GM23338 (cell line): ENCODE data around the gene NDUFAF8. TPM values are rescaled to one million over a fixed set of nuclear protein-coding genes. Genes with fewer than 3 reads are reported as not detected.

Experiments used
- ATAC-seq: fragments of 200-7000 bp; cut with Tn5 transposase; 3 replicates; pipeline ENCODE4 v1.9.1; 2020
- DNase-seq: peaks from one replicate; pipeline ENCODE4 v3.0.0-alpha.2; 2015; ENCODE audit warnings: low spot score
- H2AFZ ChIP-seq: fragments of 200-600 bp; sonication (generic); 2 replicates; pipeline ENCODE4 v1.8.0; 2016; ENCODE audit warnings: antibody characterized with exemption, mild to moderate bottlenecking, moderate library complexity
- H3F3A ChIP-seq: fragments of 200-600 bp; sonication (generic); replicated peaks from 2 replicates; pipeline ENCODE4 v1.8.0; 2017; ENCODE audit warnings: antibody characterized with exemption, mixed run types, low read depth
- H3K27ac ChIP-seq: fragments of 200-600 bp; sonication (generic); 2 replicates; pipeline ENCODE4 v1.6.1; 2016; ENCODE audit warnings: low read depth
- H3K27me3 ChIP-seq: fragments of 200-600 bp; sonication (generic); 2 replicates; pipeline ENCODE4 v1.8.0; 2016; ENCODE audit warnings: mild to moderate bottlenecking, mixed run types, moderate library complexity; ENCODE audit not compliant: insufficient read depth
- H3K36me3 ChIP-seq: fragments of 200-600 bp; sonication (generic); 2 replicates; pipeline ENCODE4 v1.8.0; 2016; ENCODE audit warnings: mild to moderate bottlenecking; ENCODE audit not compliant: insufficient read depth
- H3K4me1 ChIP-seq: fragments of 200-600 bp; sonication (generic); 2 replicates; pipeline ENCODE4 v1.8.0; 2016; ENCODE audit warnings: mild to moderate bottlenecking, moderate library complexity; ENCODE audit not compliant: insufficient read depth
- H3K4me2 ChIP-seq: fragments of 200-600 bp; sonication (generic); 2 replicates; pipeline ENCODE4 v1.7.1; 2017; ENCODE audit warnings: mixed run types
- H3K4me3 ChIP-seq: fragments of 200-600 bp; sonication (generic); 2 replicates; pipeline ENCODE4 v1.6.1; 2016; ENCODE audit warnings: mixed run types
- H3K79me2 ChIP-seq: fragments of 200-600 bp; sonication (generic); replicated peaks from 2 replicates; pipeline ENCODE4 v1.8.0; 2017; ENCODE audit warnings: mild to moderate bottlenecking; ENCODE audit not compliant: insufficient read depth
- H3K9me2 ChIP-seq: fragments of 200-600 bp; sonication (generic); 2 replicates; pipeline ENCODE4 v1.8.0; 2017; ENCODE audit not compliant: insufficient read depth
- H4K20me1 ChIP-seq: fragments of 200-600 bp; sonication (generic); replicated peaks from 2 replicates; pipeline ENCODE4 v1.8.0; 2017; ENCODE audit warnings: mild to moderate bottlenecking; ENCODE audit not compliant: insufficient read depth
- H3K27ac Mint-ChIP-seq: 2 replicates; pipeline ENCODE4 v1.8.0; 2020; ENCODE audit warnings: inconsistent platforms, mild to moderate bottlenecking, moderate library complexity, mixed read lengths
- H3K27me3 Mint-ChIP-seq: 3 replicates; pipeline ENCODE4 v1.8.0; 2022; ENCODE audit warnings: low read depth, mild to moderate bottlenecking, moderate library complexity, mixed read lengths, inconsistent platforms; ENCODE audit not compliant: insufficient read depth, poor library complexity
- H3K36me3 Mint-ChIP-seq: 3 replicates; pipeline ENCODE4 v1.8.0; 2021; ENCODE audit warnings: low read depth, mild to moderate bottlenecking, inconsistent platforms, moderate library complexity, mixed read lengths
- H3K4me1 Mint-ChIP-seq: 3 replicates; pipeline ENCODE4 v1.8.0; 2020; ENCODE audit warnings: mild to moderate bottlenecking, inconsistent platforms, mixed read lengths
- H3K4me3 Mint-ChIP-seq: 3 replicates; pipeline ENCODE4 v1.8.0; 2021; ENCODE audit warnings: moderate library complexity, mild to moderate bottlenecking, inconsistent platforms, mixed read lengths
- H3K9me3 Mint-ChIP-seq: 3 replicates; pipeline ENCODE4 v1.8.0; 2020; ENCODE audit warnings: moderate library complexity, mild to moderate bottlenecking, inconsistent platforms, mixed read lengths
- CREB1 ChIP-seq: fragments of 250-450 bp; sonication (Bioruptor Pico); IDR thresholded peaks from 2 replicates; pipeline ENCODE4 v1.5.0; 2020; ENCODE audit warnings: low read depth, mild to moderate bottlenecking, moderate library complexity
- CTCF ChIP-seq, 2 experiments: fragments of 200-600 bp in 1 of 2; sonication (generic) in 1 of 2; conservative IDR thresholded peaks; 2 replicates each; pipeline versions ENCODE4 v1.5.1 to v1.6.1; 2016 to 2017; ENCODE audit warnings: antibody characterized with exemption in 2 of 2, low read depth in 2 of 2, mild to moderate bottlenecking in 2 of 2, moderate library complexity in 1 of 2
- EZH2 ChIP-seq: fragments of 200-600 bp; sonication (generic); IDR thresholded peaks from one replicate; pipeline ENCODE4 v1.8.0; 2017; ENCODE audit warnings: antibody characterized with exemption, mild to moderate bottlenecking, low read depth; ENCODE audit not compliant: unreplicated experiment
- EZH2phosphoT487 ChIP-seq: fragments of 200-600 bp; sonication (generic); IDR thresholded peaks from one replicate; pipeline ENCODE4 v1.8.1; 2018; ENCODE audit warnings: antibody characterized with exemption; ENCODE audit not compliant: unreplicated experiment
- JUNB ChIP-seq: IDR thresholded peaks from one replicate; pipeline ENCODE4 v1.6.1; 2016; ENCODE audit warnings: antibody characterized with exemption; ENCODE audit not compliant: unreplicated experiment
- NANOG ChIP-seq: IDR thresholded peaks from 2 replicates; pipeline ENCODE4 v1.6.1; 2016; ENCODE audit warnings: antibody characterized with exemption, borderline replicate concordance
- POLR2AphosphoS5 ChIP-seq: IDR thresholded peaks from 2 replicates; pipeline ENCODE4 v1.6.1; 2016; ENCODE audit warnings: antibody characterized with exemption, low read depth
- STAT1 ChIP-seq: IDR thresholded peaks from one replicate; pipeline ENCODE4 v1.6.1; 2016; ENCODE audit warnings: antibody characterized with exemption; ENCODE audit not compliant: unreplicated experiment
- ZNF114 ChIP-seq: fragments of 250-450 bp; sonication (Bioruptor Pico); IDR thresholded peaks from 2 replicates; pipeline ENCODE4 v1.5.0; 2020; ENCODE audit warnings: mild to moderate bottlenecking, moderate library complexity
- ZNF331 ChIP-seq: fragments of 250-450 bp; sonication (Bioruptor Pico); IDR thresholded peaks from 2 replicates; pipeline ENCODE4 v1.5.0; 2020; ENCODE audit warnings: low read depth, mild to moderate bottlenecking, moderate library complexity
- polyA plus RNA-seq: library from polyadenylated mRNA; unstranded; fragments of >200 nt; fragmentation: Nextera tagmentation; extraction: Ambion mirVana; gene quantifications from 2 replicates; pipeline ENCODE4 v1.2.1, GENCODE V29; 2016
- total RNA-seq: library from RNA; depleted of rRNA; stranded (reverse); fragments of >200 nt; shearing (Covaris generic); gene quantifications from 2 replicates; pipeline ENCODE4 v1.2.3, GENCODE V29; 2014
- TF ChIP-seq, protein P1 (sequence below): IDR thresholded peaks from 2 replicates; pipeline ENCODE4 v1.6.1; 2016; ENCODE audit warnings: antibody characterized with exemption
- TF ChIP-seq, protein P2 (sequence below): IDR thresholded peaks from one replicate; pipeline ENCODE4 v1.6.1; 2018; ENCODE audit warnings: antibody characterized with exemption; ENCODE audit not compliant: unreplicated experiment
- TF ChIP-seq, protein P3 (sequence below): fragments of 250-450 bp; sonication (Bioruptor Pico); IDR thresholded peaks from 2 replicates; pipeline ENCODE4 v1.5.0; 2020; ENCODE audit warnings: mild to moderate bottlenecking, moderate library complexity

The NDUFAF8 gene
- total and polyA plus RNA-seq, 2 experiments from 2014 or later, result 21.5 to 156 TPM

DNA sequence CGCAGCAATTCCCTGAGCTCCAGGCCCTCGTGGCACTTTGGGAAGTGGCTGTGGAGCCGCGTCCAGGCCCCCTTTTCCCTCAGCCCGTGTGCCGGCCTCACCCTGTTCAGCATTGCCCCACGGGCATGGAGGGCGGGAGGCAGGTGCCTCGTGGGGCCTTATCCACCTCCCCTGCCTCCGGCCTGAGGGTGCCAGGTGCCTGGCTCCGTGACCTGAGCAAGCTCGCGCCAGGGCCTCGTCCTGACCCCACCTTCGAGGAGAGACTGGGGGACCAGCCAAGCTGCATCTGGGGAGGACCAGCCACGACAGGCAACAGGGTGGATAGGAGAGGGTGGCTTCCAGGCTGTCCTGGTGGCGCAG lies 46.1 kb upstream of the NDUFAF8 start:
- no peaks in the 10 kb centered on the region for H3K79me2 ChIP-seq
- 0 out of 3 replicates have a peak, but pooled peaks cover 9% of the 10 kb centered on the region for H3K36me3 Mint-ChIP-seq
- H3K9me2 ChIP-seq, result no peaks in the 10 kb centered on the region
- H3K4me1 Mint-ChIP-seq, result no peaks in the 10 kb centered on the region
- H3K4me2 ChIP-seq, result no peak overlapping the region
- DNase-seq (no peak), ATAC-seq (no peak)
- H3K4me1 ChIP-seq, result no peaks in the 10 kb centered on the region
- H3K27me3 Mint-ChIP-seq, result peaks cover 2% of the 10 kb centered on the region
- no peak overlapping the region for H2AFZ ChIP-seq
- no peak overlapping the region for H3K4me3 Mint-ChIP-seq
- TF ChIP-seq CREB1 (CRISPR knock-in tag) (no peak), EZH2phosphoT487 (no peak), EZH2 (no peak), NANOG (no peak), ZNF331 (no peak), POLR2AphosphoS5 (no peak), STAT1 (no peak), CTCF (conservative IDR thresholded peaks at IDR 0.05; ENCODE audit: low read depth in 2 of 2) (no peak), JUNB (no peak), ZNF114 (CRISPR knock-in tag) (no peak)
- TF ChIP-seq, protein P1, sequence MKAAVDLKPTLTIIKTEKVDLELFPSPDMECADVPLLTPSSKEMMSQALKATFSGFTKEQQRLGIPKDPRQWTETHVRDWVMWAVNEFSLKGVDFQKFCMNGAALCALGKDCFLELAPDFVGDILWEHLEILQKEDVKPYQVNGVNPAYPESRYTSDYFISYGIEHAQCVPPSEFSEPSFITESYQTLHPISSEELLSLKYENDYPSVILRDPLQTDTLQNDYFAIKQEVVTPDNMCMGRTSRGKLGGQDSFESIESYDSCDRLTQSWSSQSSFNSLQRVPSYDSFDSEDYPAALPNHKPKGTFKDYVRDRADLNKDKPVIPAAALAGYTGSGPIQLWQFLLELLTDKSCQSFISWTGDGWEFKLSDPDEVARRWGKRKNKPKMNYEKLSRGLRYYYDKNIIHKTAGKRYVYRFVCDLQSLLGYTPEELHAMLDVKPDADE, result no peak
- TF ChIP-seq, protein P2, sequence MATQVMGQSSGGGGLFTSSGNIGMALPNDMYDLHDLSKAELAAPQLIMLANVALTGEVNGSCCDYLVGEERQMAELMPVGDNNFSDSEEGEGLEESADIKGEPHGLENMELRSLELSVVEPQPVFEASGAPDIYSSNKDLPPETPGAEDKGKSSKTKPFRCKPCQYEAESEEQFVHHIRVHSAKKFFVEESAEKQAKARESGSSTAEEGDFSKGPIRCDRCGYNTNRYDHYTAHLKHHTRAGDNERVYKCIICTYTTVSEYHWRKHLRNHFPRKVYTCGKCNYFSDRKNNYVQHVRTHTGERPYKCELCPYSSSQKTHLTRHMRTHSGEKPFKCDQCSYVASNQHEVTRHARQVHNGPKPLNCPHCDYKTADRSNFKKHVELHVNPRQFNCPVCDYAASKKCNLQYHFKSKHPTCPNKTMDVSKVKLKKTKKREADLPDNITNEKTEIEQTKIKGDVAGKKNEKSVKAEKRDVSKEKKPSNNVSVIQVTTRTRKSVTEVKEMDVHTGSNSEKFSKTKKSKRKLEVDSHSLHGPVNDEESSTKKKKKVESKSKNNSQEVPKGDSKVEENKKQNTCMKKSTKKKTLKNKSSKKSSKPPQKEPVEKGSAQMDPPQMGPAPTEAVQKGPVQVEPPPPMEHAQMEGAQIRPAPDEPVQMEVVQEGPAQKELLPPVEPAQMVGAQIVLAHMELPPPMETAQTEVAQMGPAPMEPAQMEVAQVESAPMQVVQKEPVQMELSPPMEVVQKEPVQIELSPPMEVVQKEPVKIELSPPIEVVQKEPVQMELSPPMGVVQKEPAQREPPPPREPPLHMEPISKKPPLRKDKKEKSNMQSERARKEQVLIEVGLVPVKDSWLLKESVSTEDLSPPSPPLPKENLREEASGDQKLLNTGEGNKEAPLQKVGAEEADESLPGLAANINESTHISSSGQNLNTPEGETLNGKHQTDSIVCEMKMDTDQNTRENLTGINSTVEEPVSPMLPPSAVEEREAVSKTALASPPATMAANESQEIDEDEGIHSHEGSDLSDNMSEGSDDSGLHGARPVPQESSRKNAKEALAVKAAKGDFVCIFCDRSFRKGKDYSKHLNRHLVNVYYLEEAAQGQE, result no peak
- TF ChIP-seq, protein P3, sequence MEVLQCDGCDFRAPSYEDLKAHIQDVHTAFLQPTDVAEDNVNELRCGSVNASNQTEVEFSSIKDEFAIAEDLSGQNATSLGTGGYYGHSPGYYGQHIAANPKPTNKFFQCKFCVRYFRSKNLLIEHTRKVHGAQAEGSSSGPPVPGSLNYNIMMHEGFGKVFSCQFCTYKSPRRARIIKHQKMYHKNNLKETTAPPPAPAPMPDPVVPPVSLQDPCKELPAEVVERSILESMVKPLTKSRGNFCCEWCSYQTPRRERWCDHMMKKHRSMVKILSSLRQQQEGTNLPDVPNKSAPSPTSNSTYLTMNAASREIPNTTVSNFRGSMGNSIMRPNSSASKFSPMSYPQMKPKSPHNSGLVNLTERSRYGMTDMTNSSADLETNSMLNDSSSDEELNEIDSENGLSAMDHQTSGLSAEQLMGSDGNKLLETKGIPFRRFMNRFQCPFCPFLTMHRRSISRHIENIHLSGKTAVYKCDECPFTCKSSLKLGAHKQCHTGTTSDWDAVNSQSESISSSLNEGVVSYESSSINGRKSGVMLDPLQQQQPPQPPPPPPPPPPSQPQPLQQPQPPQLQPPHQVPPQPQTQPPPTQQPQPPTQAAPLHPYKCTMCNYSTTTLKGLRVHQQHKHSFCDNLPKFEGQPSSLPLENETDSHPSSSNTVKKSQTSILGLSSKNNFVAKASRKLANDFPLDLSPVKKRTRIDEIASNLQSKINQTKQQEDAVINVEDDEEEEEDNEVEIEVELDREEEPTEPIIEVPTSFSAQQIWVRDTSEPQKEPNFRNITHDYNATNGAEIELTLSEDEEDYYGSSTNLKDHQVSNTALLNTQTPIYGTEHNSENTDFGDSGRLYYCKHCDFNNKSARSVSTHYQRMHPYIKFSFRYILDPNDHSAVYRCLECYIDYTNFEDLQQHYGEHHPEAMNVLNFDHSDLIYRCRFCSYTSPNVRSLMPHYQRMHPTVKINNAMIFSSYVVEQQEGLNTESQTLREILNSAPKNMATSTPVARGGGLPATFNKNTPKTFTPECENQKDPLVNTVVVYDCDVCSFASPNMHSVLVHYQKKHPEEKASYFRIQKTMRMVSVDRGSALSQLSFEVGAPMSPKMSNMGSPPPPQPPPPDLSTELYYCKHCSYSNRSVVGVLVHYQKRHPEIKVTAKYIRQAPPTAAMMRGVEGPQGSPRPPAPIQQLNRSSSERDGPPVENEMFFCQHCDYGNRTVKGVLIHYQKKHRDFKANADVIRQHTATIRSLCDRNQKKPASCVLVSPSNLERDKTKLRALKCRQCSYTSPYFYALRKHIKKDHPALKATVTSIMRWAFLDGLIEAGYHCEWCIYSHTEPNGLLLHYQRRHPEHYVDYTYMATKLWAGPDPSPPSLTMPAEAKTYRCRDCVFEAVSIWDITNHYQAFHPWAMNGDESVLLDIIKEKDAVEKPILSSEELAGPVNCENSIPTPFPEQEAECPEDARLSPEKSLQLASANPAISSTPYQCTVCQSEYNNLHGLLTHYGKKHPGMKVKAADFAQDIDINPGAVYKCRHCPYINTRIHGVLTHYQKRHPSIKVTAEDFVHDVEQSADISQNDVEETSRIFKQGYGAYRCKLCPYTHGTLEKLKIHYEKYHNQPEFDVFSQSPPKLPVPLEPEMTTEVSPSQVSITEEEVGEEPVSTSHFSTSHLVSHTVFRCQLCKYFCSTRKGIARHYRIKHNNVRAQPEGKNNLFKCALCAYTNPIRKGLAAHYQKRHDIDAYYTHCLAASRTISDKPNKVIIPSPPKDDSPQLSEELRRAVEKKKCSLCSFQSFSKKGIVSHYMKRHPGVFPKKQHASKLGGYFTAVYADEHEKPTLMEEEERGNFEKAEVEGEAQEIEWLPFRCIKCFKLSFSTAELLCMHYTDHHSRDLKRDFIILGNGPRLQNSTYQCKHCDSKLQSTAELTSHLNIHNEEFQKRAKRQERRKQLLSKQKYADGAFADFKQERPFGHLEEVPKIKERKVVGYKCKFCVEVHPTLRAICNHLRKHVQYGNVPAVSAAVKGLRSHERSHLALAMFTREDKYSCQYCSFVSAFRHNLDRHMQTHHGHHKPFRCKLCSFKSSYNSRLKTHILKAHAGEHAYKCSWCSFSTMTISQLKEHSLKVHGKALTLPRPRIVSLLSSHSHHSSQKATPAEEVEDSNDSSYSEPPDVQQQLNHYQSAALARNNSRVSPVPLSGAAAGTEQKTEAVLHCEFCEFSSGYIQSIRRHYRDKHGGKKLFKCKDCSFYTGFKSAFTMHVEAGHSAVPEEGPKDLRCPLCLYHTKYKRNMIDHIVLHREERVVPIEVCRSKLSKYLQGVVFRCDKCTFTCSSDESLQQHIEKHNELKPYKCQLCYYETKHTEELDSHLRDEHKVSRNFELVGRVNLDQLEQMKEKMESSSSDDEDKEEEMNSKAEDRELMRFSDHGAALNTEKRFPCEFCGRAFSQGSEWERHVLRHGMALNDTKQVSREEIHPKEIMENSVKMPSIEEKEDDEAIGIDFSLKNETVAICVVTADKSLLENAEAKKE, result no peak
- no peak overlapping the region for H3K27ac ChIP-seq
- H3F3A ChIP-seq, result no peaks in the 10 kb centered on the region
- no peak overlapping the region for H3K4me3 ChIP-seq
- no peaks in the 10 kb centered on the region for H4K20me1 ChIP-seq
- H3K9me3 Mint-ChIP-seq, result no peaks in the 10 kb centered on the region
- no peaks in the 10 kb centered on the region for H3K27me3 ChIP-seq
- H3K27ac Mint-ChIP-seq, result no peak overlapping the region
- no peaks in the 10 kb centered on the region for H3K36me3 ChIP-seq
